GM12865 (cell line): Measurements from ENCODE around the gene SHISA9.

Experiments used
- DNase-seq: peaks from one replicate; pipeline ENCODE4 v3.0.0; 2010; ENCODE audit warnings: low read depth
- H3K4me3 ChIP-seq: 2 replicates; pipeline ENCODE4 v1.5.1; 2011; ENCODE audit warnings: mild to moderate bottlenecking, low read depth, low read length, control low read depth
- TF ChIP-seq, protein P1 (sequence below): IDR thresholded peaks from 2 replicates; pipeline ENCODE4 v1.5.1; 2011; ENCODE audit warnings: low read length, control low read depth, low read depth, inconsistent platforms; ENCODE audit not compliant: insufficient read depth; ENCODE audit errors: missing control alignments

SHISA9 gene

DNA sequence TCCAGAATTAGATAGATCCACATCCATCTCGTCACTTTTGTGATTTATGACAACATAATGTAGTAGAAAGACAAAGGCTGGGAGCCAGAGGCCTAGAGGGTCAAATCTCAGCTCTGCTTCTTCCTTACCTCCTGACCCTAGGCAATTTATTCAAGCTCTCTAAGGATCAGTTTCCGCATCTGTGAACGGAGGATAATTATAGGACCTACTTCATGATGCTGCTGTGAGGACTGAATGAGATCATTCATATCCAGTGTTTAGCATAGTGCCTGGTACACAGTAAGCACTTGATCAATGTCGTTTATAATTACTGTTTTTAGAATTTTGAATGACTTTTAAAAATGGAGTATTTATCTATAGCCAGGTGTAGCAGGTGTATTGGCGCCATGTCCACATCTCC, 128.4 kb downstream of the SHISA9 start:
- no peak for DNase-seq
- no peak overlapping the region for H3K4me3 ChIP-seq

DNA sequence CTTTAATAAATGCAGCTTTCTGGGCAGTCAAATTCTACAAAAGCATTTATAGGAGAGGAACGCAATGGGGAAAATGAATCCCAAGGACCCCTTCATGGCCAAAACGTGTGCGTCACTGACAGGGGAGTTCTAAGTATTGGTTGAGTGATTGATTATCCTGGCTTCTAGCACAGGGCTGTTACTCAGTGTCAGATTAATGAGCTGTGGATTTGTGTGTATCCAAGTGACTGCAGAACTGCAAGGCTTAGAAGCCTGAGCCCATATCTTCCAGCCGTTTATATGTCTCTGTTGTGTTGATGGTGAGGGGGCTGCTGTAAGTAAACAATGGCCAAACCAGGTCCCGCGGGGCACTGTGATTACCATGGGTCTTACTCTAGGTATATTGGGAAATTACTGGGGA, 129.4 kb downstream of the SHISA9 start:
- DNase-seq: no peak
- TF ChIP-seq, protein P1, sequence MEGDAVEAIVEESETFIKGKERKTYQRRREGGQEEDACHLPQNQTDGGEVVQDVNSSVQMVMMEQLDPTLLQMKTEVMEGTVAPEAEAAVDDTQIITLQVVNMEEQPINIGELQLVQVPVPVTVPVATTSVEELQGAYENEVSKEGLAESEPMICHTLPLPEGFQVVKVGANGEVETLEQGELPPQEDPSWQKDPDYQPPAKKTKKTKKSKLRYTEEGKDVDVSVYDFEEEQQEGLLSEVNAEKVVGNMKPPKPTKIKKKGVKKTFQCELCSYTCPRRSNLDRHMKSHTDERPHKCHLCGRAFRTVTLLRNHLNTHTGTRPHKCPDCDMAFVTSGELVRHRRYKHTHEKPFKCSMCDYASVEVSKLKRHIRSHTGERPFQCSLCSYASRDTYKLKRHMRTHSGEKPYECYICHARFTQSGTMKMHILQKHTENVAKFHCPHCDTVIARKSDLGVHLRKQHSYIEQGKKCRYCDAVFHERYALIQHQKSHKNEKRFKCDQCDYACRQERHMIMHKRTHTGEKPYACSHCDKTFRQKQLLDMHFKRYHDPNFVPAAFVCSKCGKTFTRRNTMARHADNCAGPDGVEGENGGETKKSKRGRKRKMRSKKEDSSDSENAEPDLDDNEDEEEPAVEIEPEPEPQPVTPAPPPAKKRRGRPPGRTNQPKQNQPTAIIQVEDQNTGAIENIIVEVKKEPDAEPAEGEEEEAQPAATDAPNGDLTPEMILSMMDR: no peak
- H3K4me3 ChIP-seq: no peak overlapping the region

More for the DNA sequence above, 128.4 kb downstream of the SHISA9 start:
- TF ChIP-seq, protein P1: no peak

DNA sequence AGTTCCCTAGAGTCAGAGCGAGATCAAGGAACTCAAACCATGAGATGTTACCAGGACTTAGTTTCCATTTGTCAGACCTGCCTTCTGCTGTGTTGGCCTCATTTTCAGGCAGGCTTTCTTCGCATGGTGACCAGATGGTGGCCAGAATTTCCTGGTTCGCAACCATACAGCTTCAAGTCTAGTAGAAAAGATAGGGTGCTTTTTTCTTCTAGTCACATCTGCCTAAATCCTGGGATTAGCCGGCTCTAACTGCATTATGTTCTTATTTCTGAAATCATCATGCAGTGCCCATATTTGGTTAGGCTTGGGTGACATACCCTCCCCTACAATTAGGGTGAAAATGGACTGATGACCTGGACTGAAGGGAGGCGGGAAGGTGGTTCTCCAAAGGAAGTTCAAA, 131.5 kb downstream of the SHISA9 start:
- DNase-seq: no peak
- TF ChIP-seq, protein P1: no peak
- no peak overlapping the region for H3K4me3 ChIP-seq

DNA sequence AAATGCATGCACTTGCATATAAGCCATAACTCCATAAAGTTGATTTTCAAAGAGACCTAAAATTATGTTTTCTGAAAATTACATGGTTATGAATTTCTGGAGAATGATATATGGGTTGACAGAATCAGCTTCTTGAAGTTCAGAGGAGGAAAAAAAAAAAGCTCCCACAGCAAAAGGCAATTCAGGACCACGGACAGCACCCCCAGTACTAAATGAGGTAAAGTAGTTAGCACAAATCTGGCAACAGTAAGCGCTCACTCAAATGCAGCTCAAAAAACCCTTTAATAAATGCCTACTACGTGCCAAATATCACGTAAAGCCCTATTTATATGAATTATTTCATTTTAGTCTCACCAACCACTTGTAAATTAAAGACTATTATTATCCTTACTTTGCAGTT, 135.2 kb downstream of the SHISA9 start:
- DNase-seq: peak; percentile 33
- TF ChIP-seq, protein P1: no peak
- no peak overlapping the region for H3K4me3 ChIP-seq

DNA sequence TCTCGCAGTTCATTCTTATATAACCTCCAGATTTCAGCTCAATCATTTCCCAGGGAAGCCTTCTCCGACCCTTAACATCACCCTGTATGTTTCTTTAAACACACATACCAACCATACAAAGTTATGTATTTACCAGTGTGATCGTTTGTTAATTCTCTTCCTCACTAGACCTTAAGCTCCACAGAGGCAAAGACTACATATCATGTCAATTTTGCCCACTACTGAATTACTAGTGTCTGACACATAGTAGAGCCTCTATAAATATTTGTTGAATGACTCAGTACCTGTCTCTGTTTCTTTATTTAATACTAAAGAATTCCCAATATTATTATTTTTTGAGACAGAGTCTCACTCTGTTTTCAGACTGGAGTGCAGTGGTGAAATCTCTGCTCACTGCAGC, 137.2 kb downstream of the SHISA9 start:
- no peak overlapping the region for H3K4me3 ChIP-seq
- DNase-seq: no peak
- TF ChIP-seq, protein P1: no peak

DNA sequence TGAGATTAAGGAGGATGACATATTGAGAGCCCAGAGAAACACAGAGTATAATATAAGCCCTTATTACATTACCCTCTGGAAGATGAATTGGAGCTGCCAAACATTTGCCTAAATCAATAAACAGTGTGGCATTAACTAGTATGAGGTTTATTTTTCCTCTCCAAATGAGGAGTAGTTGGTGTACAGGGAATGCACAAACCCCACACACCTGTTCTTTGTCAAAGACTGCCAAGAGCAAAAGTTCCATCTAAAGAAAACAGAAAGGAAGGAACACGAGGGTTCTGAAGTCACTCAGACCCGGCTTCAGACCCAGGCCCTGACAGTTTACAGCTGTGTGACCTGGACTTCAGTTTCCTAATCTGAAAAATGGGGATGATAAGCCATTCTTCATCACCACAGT, 138.1 kb downstream of the SHISA9 start:
- no peak for DNase-seq
- no peak overlapping the region for H3K4me3 ChIP-seq
- TF ChIP-seq, protein P1: no peak

DNA sequence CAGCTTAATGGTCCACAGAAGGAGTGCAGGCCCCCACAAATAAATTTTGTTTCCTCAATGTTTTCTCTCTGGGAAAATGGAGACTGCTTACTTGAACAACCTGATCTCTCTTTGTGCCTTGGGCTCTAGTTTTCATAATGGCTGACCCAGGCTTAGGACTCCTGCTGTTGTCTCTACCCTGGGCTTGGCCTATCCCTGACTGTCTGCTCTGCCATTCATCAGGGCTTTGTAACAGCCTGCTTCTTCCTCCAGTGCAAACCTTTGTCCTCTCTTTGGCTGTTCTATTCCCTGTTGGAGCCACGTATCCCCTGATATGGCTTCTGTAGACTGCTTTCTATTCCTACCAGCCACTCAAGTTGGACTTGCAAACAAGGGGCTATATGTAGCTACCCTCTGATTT, 139.8 kb downstream of the SHISA9 start:
- DNase-seq: no peak
- TF ChIP-seq, protein P1: no peak
- H3K4me3 ChIP-seq: no peak overlapping the region
